GM03348 (cell line): Measurements from ENCODE around the gene INSRR.

ENCODE experiments used
- DNase-seq: peaks from one replicate; pipeline ENCODE4 v3.0.0; 2012; ENCODE audit warnings: low spot score

The INSRR gene

GRCh38 chr1:156894001-156894400 is 35.1 kb upstream of the INSRR start:
- DNase-seq: no peak

DNA sequence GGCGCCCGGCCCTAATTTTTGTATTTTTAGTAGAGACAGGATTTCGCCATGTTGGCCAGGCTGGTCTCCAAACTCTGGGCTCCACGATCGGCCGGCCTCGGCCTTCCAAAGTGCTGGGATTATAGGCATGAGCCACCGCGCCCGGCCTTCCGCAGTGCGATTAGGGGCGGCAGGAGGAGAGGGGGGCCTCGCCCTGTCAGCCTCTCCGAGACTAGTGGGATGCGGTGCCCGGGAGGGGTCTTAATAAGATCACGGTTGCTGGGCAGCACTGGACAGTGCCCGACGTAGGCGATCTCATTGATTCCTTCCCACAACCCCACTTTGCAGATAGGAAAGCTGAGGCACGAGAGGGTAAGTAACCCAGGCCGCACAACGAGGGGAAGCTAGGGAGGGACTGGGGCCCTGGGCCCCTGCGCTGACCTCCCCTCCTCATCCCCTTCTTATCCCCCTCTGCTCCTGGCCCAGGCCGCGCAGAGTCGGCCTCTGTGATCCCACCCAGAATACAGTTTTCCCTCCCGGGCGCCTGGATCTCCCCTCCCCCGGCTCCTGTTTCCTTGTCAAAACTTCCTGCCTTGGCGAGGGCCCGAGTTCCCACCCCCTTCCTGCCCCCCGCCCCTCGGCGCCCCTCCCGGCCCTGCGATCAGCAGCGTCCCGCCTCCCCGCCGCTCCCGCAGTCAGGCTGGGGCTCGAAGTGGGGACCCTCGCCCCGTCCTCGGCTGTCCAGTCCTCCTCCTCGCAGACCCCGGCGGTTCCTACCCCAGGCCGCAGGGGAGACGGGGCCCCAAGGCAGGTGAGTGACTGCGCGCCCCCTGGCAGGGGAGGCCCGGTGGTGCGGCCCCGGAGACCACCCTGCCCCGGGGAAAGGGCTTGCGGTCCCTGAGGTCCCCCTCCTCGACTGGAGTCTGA is 34.4 kb upstream of the INSRR start, which contains the start of gene PEAR1:
Gene PEAR1 (plus strand): TSS at position 671 of the 906 bp plus-strand sequence. CDS start 10,209 bp downstream, outside the sequence.
- peak; percentile 43 for DNase-seq

DNA sequence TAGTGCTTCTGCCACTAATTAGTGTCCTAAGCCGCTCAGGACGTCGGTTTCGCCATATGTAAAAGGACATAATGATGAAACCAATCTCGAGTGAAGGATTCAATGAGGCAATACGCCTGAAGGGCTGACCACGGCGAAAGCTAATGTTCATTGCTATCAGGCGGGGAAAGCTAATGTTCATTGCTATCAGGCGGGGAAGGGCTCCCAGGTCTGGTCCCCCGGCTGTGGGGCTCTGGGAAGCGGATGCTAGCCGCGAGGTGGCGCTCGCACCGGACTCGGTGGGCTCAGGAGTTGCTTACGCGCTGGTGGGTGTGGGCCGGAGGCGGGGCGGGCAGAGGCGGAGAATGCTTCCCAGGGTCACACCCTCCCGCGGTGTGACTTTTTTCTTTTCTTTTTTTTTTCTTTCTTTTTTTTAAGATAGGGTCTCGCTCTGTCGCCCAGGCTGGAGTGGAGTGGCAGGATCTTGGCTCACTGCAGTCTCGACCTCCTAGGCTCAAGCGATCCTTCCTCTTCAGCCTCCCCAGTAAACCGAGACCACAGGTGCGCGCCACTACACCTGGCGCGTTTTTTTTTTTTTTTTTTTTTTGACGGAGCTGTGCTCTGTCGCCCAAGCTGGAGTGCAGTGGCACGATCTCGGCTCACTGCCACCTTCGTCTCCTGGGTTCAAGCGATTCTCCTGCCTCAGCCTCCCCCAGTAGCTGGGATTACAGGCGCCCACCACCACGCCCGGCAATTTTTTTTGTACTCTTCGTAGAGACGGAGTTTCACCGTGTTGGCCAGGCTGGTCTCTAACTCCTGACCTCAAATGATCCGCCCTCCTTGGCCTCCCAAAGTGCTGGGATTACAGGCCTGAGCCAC is 33.5 kb upstream of the INSRR start:
- DNase-seq: peak; percentile 95

- peak; percentile 89 for DNase-seq
These were observed 31.1 kb upstream of the INSRR start for GRCh38 chr1:156889802-156890580.

GRCh38 chr1:156887734-156888133 is 28.8 kb upstream of the INSRR start:
- DNase-seq: no peak

DNA sequence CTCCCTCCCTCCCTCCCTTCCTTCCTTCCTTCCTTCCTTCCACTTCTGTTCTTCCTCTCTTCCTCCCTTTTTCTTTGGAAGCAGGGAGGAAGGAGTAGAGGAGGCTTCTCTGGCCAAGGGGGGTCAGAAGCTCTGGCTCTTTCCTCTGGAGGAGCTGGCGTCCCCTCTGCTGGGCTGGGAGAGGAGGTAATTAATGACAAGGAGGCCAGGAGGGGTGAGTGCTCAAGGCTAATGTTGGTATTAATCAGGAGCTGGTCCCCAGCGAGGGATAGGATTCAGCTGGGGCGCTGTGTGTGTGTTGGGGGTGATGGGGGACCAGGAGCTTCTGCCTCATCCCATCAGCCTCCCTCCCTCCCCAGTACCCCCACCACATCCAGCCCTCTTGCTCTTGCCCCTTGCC is 28.4 kb upstream of the INSRR start:
- no peak for DNase-seq

DNA sequence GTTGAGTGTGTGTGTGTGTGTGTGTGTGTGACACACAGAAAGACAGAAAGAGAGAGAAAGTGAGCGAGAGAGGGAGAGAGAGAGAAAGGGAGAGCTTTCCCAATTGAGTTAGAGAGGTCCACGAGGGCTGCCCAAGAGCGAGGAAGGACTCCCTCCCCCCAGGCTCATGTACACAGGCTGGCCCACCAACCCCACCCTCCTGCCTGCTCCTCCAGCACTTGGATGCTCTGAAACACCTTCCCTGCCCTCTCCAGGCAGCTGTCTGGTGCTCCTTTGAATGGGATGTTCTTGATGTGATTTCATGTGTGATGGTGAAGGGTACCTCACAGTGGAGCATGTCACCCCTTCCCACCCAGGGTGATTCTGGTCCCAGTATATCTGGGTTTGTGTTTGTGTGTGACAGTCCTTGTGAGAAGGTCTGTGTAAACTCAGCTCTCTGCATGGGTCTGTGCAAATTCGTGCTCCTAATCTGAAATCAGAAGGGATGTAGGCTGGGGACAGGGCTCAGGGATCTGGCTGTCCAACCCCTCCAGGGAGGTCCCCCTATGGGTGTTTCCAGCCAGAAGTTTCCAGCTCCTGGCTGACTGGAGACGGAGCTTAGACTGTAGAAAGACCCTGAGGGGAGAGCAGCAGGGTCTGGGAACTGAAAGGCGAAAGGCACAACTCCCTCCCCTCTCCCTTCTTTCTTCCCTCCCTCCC is 27.8 kb upstream of the INSRR start:
- no peak for DNase-seq

DNA sequence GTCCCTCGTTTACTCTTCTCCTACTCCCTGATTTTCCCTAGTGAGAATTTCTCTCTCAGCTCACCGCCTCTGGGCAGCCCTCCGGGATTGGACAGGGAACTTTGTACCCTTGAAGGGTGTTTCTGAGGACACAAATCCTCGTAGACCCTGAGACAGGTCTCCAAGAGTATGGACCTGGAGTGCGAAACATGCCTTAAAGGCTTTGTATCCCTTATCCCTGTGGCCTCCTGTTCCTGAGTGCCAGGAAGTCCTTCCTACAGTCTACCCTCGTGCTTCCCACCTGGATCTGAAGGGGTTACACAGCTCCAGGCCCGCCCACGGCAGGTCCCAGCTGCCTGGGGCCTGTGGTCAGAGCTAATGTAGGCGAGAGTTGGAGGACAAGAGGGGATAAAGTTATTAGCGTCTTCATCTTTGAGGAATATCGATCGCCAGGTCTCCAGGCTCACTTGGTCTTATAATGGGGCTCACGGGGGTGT is 27.0 kb upstream of the INSRR start:
- no peak for DNase-seq

DNA sequence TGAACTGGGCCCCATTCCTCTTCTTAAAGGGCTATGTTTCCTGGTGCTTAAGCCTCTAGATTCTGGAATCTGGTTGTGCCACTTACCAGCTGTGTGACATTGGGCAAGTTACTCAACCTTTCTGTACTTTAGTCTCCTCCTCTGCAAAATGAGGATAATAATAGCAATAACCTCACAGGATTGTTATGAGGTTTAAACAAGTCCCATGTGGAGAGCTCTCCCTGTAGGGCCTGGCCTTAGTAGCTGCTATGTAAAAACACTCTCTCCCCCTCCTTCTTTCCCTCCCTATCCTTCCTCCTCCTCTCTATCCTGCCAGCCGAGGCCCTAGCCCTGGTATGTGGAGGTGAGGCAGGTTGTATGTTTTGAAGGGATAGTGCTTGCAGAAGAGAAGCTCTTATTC is 26.4 kb upstream of the INSRR start:
- DNase-seq: no peak

GRCh38 chr1:156884560-156885184 is 25.8 kb upstream of the INSRR start:
- no peak for DNase-seq

GRCh38 chr1:156883919-156884318 is 25.0 kb upstream of the INSRR start:
- no peak for DNase-seq

- DNase-seq: no peak
These were observed 23.6 kb upstream of the INSRR start for GRCh38 chr1:156882543-156882942.

DNA sequence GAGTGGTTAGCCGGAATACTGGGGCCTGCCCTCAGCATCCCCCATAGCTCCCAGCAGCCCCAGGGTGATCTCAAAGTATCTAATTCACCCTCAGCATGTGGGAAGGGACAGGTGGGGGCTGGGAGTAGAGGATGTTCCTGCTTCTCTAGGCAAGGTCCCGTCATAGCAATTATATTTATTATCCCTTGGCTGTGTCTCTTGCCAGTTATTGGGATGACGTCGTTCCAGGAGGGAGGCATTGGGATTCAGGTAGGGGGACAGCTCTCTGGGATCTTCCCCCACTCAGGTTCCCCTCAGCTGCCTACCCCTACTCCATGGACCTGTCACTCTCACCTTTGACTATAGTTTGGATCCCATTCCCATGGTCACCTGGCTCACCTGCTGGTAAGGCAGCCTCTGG is 22.7 kb upstream of the INSRR start:
- no peak for DNase-seq

- no peak for DNase-seq
These were observed 22.2 kb upstream of the INSRR start for GRCh38 chr1:156881101-156881500.

DNA sequence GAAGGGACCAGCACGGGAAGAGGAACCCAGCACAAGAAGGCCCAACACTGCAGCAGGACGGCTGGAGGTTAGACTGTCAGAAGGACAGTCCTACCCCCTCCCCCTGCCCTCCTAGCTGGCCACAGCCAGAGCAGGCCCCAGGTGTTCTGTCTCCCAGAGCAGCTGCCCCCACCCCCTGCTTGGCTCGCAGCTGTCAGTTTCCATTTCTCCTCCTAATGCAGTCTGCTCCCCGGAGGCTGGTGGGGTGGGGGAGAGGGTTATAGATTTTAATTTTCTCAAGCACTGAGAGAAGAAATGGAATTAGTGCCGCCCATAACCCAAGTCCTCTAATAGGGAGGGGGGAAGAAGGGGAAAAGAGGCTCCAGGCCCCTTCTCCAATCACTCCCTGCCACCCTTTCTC is 21.6 kb upstream of the INSRR start:
- DNase-seq: no peak

DNA sequence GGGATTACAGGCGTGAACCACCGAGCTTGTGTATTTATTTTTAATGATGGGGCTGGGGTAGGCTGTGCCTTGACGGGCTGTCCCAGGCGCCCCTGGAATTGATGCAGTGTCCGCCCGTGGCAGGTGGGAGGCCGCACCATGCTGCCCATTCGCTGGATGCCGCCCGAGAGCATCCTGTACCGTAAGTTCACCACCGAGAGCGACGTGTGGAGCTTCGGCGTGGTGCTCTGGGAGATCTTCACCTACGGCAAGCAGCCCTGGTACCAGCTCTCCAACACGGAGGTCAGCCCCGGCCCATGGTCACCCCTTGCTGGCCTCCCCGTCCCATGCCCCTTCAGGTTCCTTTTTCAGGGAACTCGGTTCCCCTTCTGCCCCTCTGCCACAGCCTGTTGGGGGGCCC is 21.0 kb upstream of the INSRR start:
- no peak for DNase-seq

- no peak for DNase-seq
These were observed 18.7 kb upstream of the INSRR start for GRCh38 chr1:156877433-156878170.

DNA sequence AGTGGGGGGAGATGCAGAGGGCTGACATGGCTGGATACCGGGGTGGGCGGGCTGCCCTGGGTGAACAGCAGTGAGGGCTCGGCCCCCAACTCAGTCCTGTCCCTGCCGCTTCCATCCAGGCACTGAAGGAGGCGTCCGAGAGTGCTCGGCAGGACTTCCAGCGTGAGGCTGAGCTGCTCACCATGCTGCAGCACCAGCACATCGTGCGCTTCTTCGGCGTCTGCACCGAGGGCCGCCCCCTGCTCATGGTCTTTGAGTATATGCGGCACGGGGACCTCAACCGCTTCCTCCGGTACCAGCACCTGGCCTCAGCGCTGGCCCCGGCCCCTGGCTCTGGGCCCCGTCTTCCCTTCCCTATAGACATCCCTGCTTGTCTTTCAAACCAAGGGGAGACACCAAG is 17.4 kb upstream of the INSRR start:
- no peak for DNase-seq

DNA sequence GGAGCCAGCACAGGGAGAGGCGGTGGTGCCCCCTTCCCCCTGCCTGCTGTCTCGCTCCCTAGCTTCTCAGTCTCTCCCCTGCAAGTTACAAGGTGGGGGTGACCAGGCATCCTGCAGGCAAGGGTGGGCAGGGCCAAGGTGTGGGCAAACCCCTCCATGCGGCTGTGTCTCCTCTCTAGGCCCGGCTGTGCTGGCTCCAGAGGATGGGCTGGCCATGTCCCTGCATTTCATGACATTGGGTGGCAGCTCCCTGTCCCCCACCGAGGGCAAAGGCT is 16.4 kb upstream of the INSRR start:
- no peak for DNase-seq

GRCh38 chr1:156874572-156875340 is 15.8 kb upstream of the INSRR start:
- DNase-seq: no peak
